ENCODE measurements around the gene CST6.

Gene CST6

DNA sequence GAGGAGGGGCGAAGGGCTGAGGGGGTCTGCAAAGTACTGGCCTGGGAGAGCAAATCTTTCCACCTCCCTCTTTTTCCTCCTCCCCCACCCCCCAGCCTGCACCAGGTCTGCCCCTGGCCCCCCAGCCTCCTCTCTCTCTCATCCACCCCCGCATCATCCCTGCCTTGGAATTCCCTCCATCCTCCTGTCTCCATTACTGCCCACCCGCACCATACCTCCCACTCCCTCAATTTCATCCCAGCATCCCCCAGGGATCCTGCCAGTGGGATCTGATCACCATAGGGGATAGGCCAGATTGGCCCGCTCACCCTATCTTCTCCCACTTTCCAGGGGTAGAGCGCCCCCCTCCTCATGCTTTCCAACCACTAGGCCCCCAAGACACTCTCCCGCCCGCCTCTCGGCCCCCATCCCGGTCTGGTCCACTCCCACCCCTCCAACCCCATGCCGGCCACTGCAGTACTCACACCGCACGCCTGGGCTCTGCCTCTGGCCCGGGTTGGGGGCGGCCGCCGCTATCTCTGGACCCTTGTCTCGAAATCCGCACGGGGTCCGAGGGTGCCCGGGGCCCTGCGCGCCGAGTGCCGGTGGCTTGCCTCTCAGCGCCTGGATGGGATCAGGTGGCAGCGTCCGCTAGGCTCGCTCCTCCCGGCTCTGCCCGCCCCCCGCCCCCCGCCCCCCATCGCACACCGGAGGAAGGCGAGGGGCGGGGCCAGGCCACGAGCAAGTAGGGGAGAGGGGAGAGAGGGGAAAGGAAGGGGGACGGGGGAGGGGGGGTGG is 36.9 kb downstream of the CST6 start, which contains the start of gene GAL3ST3:
GAL3ST3 (minus strand) TSS at position 615 of the 777 bp plus-strand sequence. CDS start 3,746 bp downstream, outside the sequence.
- no peak for ATAC-seq

DNA sequence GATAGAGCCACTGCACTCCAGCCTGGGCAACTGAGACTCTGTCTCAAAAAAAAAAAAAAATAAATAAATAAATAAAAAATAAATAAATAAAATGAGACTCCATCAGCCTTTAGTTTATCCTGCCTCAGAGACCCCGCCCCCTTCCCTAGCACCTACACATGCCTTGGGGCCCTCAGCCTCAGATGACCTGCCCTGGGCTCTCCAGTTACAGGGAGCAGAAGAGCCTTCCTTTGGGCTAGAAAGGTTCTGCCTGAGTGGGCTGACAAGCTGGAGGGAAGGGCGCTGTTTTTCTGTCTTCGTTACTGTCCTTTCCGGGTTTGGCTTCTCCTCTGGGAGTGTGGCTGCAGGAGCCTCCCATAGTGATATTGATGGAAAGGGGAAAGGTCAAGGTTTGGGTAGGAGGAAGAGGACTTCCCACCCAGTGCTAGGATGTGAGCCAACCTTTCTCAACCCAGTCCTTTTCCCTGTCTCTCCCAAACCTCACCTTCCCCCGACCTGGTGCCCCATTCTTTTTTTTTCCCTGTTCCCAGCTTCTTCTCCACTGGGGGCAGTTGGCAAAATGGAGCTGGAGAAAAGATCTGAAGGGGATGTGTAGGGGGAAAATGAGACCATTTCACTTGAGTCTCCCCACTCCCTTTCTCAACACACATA is 38.9 kb downstream of the CST6 start:
- ATAC-seq = no peak

DNA sequence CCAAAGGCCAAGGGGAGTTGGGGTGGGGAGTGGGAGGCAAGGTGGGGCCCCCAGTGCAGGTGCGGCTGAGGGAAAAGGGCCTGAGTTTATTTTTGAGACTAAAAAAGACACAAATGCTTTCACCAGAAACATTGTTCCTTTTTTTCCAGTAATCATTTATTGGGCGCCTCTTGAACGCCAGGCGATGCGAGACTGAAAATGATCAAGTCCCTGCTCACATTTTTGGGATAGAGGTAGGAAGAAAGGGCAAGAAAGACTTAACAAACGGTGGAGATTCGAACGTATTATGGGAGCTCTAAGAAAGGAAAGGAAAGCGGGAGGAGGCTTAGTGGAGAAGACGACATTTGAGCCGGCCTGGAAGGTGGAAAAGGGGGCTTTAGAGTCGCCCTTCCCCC is 39.6 kb downstream of the CST6 start:
- no peak for ATAC-seq

DNA sequence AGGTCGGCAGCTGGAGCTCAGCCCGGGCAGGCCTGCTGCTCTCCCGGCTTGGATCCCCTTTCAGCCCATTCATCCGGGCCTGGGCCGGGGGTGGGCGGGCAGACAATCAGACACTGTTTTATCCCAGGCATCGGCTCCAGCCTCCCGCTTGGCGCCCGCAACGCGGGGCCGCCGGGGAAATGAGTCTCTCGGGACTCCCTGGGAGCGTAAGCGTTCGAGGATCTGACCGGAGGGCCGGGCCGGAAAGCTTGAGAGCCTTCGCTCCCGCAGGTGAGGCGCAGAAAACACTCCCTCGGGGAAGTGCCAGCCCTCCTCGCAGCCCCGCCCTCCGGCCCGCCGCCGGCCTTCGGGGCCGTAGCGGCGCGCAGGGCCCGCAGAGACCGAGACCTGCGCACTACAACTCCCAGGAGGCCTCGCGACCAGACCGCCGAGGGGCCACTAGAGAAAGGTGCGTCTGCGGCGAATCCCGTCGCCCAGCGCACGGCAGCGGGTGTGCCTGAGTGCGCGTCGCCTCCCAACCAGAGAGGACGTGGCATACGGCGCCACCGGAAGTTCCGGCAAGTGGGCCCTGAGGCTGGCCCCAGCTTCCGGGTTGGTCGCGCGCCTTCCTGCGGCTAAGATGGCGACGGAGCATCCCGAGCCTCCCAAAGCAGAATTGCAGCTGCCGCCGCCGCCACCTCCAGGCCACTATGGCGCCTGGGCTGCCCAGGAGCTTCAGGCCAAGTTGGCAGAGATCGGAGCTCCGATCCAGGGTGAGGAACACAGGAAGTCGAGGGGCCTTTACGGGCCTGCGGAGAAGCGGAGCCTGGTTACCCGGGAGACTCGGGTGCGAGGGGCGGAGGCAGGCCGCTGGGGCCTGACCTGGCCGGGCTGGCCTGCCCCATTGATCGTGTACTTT is 40.2 kb downstream of the CST6 start, which contains the start of gene SF3B2:
SF3B2 (plus strand) TSS at position 599 of the 898 bp plus-strand sequence; CDS start at position 620, 21 bp downstream.
- peak; percentile 99 for ATAC-seq

DNA sequence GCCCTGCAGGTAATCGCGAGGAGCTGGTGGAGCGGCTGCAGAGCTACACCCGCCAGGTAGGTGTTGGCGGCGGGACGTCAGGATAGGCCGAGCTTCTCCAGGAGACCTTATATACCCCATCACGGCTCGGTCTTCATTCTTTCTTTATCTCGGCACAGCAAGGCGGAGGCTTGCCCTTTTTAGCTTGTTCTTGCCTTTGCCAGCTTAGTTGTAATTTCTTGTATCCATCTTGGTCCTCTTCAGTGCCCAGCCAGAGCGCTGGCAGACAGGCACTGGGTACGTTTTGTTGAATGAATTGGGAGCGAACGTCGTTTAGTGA is 40.8 kb downstream of the CST6 start:
- no peak for ATAC-seq

DNA sequence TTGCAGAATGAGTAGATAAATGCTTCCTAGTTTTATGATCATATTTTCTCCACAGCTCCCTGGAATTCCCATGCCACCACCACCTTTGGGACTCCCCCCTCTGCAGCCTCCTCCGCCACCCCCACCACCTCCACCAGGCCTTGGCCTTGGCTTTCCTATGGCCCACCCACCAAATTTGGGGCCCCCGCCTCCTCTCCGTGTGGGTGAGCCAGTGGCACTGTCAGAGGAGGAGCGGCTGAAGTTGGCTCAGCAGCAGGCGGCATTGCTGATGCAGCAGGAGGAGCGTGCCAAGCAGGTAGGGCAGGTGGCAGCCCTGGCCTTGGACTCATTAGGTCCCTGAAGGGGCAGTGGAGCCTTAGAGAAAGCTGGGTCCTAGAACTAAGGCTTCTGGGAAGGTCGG is 43.2 kb downstream of the CST6 start:
- ATAC-seq = no peak

DNA sequence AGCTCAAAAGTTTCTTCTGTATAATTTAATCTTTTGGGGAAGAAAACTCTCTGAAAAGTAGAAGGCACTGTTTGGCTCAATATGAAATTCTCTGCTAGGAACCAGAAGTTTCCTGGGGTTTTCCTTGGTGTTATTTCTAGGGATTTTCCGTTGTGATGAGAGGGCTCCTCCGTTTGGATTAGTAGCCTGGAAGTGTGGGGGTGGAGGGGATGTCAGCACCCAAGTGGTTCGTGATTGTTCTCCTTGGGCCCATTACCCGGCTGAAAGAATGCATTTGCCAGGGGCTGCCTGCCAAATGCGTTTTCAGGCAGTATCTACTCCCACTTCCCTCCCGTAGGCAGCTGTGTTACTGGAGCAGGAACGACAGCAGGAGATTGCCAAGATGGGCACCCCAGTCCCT is 44.7 kb downstream of the CST6 start:
- no peak for ATAC-seq

DNA sequence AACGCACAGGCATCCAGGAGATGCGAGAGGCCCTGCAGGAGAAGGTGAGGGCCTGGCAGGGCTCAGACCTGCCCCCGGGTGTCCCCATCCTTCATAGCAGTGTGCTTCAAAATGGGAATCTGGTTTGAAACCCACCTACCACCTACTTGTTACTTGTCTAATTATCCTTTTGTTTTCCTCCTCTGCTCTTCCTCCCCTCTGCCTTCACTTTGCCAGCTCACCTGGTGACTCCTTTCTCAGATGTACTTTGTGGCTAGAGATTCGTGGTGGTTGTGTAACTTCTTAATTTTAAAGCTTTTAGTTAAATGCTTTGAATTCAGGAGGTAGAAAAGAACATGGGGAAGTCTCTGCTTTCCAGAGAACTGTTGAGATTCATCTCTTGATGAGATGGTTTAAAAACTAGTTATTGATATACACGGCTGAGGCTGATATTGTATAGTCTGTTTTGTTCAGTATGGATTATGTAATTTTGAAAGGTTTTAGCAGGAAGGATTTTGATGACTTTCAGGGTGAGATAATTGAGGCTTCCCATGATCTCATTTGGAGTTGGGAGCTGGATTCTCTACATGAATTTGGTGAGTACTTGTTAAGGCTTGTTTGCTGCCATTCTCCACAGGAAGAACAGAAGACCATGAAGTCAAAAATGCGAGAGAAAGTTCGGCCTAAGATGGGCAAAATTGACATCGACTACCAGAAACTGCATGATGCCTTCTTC is 48.3 kb downstream of the CST6 start:
- ATAC-seq = no peak

DNA sequence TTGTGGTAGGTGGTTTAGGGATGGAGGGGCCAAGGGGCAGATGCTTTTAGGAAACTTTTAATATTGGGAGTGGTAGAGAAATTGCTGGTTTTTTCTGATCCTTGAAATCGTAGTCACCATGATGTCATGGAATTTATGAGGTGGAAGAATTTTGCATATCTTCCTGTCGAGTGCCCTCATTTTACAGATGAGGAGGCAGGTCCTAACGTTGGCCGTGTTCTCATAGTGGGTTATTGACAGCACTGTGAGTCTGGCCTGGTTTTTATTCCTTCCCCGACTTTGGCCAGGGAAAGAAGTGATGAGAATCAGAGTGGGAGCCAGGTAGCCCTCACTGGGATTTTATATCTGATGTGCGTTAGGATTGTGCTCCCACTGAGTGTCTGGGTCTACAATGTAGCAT is 49.5 kb downstream of the CST6 start:
- peak; percentile 21 to 53 for ATAC-seq

DNA sequence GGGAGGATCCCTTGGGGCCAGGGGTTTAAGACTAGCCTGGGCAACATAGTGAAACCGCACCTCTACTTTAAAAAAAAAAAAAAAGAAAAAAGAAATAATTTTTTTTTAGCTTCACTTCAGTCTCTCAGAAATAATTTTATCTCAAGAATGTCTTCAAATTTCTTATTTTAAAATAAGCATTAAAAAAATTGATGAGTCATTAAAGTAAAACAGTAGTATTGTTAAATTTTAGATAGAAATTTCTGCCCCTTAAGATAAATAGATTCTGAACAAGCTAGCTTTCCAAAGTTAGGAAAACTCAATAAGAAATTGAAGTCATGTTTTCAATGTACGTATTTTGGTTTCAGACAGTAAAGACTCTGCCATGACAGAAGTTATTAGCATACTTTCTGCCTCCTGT is 50.6 kb downstream of the CST6 start:
- no peak for ATAC-seq
